Endothelial cell (in vitro differentiated cells): Measurements from ENCODE around the gene GIGYF1. TPM values are rescaled to one million over a fixed set of nuclear protein-coding genes. Genes with fewer than 3 reads are reported as not detected.

Source experiments
- DNase-seq: peaks from one replicate; pipeline ENCODE4 v3.0.0; 2021; ENCODE audit warnings: low spot score
- H3K27ac Mint-ChIP-seq: one replicate; pipeline ENCODE4 v1.8.0; 2021; ENCODE audit warnings: mixed read lengths, inconsistent platforms; ENCODE audit not compliant: unreplicated experiment
- H3K27me3 Mint-ChIP-seq: one replicate; pipeline ENCODE4 v1.8.0; 2021; ENCODE audit warnings: mild to moderate bottlenecking, moderate library complexity, mixed read lengths, inconsistent platforms; ENCODE audit not compliant: unreplicated experiment
- H3K36me3 Mint-ChIP-seq: one replicate; pipeline ENCODE4 v1.8.0; 2021; ENCODE audit warnings: mild to moderate bottlenecking, low read depth, mixed read lengths, inconsistent platforms; ENCODE audit not compliant: unreplicated experiment
- H3K4me1 Mint-ChIP-seq: one replicate; pipeline ENCODE4 v1.8.0; 2021; ENCODE audit warnings: mild to moderate bottlenecking, mixed read lengths, inconsistent platforms; ENCODE audit not compliant: unreplicated experiment
- H3K4me3 Mint-ChIP-seq: one replicate; pipeline ENCODE4 v1.8.0; 2021; ENCODE audit warnings: mild to moderate bottlenecking, mixed read lengths, inconsistent platforms; ENCODE audit not compliant: unreplicated experiment
- H3K9me3 Mint-ChIP-seq: one replicate; pipeline ENCODE4 v1.8.0; 2021; ENCODE audit warnings: mixed read lengths, inconsistent platforms; ENCODE audit not compliant: unreplicated experiment
- CTCF ChIP-seq: fragments of 200-600 bp; sonication (generic); IDR thresholded peaks from one replicate; pipeline ENCODE4 v1.5.0; 2021; ENCODE audit warnings: antibody characterized with exemption; ENCODE audit not compliant: unreplicated experiment
- total RNA-seq: library from RNA; stranded (reverse); fragmentation: NEBNext Ultra II Directional; extraction: Animal tissue kit (Norgen Biotek cat#: 25700); gene quantifications from one replicate; pipeline ENCODE4 v1.2.1, GENCODE V29; 2021; ENCODE audit not compliant: unreplicated experiment

The GIGYF1 gene
- total RNA-seq, 1 donor from 2014 or later, result 70.6 TPM

- Mint-ChIP-seq H3K27ac (no peak overlapping the region), H3K27me3 (peaks cover 6% of the 10 kb centered on the region), H3K4me1 (peaks cover 6% of the 10 kb centered on the region), H3K9me3 (no peaks in the 10 kb centered on the region), H3K36me3 (peaks cover 15% of the 10 kb centered on the region), H3K4me3 (no peak overlapping the region)
- no peak for TF ChIP-seq CTCF
- no peak for DNase-seq
These were observed 6.8 kb downstream of the GIGYF1 start for GRCh38 chr7:100687261-100687660.

- no peak overlapping the region for H3K4me3 Mint-ChIP-seq
- H3K27me3 Mint-ChIP-seq, result peaks cover 6% of the 10 kb centered on the region
- peaks cover 15% of the 10 kb centered on the region for H3K36me3 Mint-ChIP-seq
- no peaks in the 10 kb centered on the region for H3K9me3 Mint-ChIP-seq
- no peak for TF ChIP-seq CTCF
- DNase-seq, result no peak
- no peak overlapping the region for H3K27ac Mint-ChIP-seq
- H3K4me1 Mint-ChIP-seq, result peaks cover 3% of the 10 kb centered on the region
These were observed 7.2 kb downstream of the GIGYF1 start for GRCh38 chr7:100686822-100687211.

DNA sequence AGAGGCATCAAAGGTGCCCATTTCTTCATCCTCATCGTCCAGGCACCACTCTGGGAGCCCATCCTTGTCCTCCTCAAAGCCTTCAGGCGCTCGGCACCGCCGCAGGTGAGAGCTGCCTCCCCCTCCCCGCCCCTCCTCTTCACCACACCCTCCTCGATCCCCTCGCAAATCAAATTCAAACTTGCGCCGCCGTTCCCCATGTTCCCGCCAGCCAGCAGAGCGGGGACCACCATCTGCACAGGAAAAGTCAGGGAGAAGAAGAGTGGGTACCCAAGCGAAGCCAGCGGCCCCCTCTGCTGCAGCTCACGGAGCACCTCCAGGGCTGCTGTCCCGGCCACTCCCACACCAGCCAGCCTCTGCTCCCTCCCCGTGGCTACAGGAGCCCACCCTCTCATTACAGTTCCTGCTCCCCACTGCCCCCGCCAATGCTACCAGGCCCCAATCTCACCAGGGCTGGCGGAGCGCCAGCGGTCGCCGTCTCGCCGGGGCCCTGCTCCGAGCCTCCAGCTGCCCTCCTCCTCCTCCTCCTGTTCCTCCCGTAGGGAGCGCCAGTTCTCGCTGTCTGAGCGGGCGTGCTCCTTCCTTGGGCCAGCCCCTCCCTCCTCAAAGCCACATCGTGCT lies 7.7 kb downstream of the GIGYF1 start:
- Mint-ChIP-seq H3K4me1 (no peaks in the 10 kb centered on the region), H3K36me3 (peaks cover 15% of the 10 kb centered on the region), H3K9me3 (no peaks in the 10 kb centered on the region), H3K27ac (no peak overlapping the region), H3K4me3 (no peak overlapping the region), H3K27me3 (peaks cover 6% of the 10 kb centered on the region)
- TF ChIP-seq CTCF, result no peak
- no peak for DNase-seq

- DNase-seq, result no peak
- H3K27me3 Mint-ChIP-seq, result peaks cover 6% of the 10 kb centered on the region
These were observed 8.4 kb downstream of the GIGYF1 start for GRCh38 chr7:100685631-100686145.

More at GRCh38 chr7:100685631-100686145, 8.4 kb downstream of the GIGYF1 start:
- Mint-ChIP-seq H3K36me3 (peaks cover 15% of the 10 kb centered on the region), H3K9me3 (no peaks in the 10 kb centered on the region), H3K4me1 (no peaks in the 10 kb centered on the region), H3K4me3 (no peak overlapping the region), H3K27ac (no peak overlapping the region)
- no peak for TF ChIP-seq CTCF
